Ascending aorta (tissue), 2 donors: ENCODE measurements around the gene RNF152. TPM values are rescaled to one million over a fixed set of nuclear protein-coding genes. Genes with fewer than 3 reads are reported as not detected.

Experiments used
- DNase-seq, 2 donors: peaks; one replicate each; pipeline ENCODE4 v3.0.0-alpha.2; 2019; ENCODE audit warnings: low spot score in 2 of 2
- H3K27ac ChIP-seq, 2 donors: fragments of 200-600 bp; sonication (generic); one replicate each; pipeline ENCODE4 v1.5.1; 2016 to 2017; ENCODE audit warnings: mild to moderate bottlenecking in 1 of 2
- H3K27me3 ChIP-seq: fragments of 200-600 bp; sonication (generic); one replicate; pipeline ENCODE4 v1.5.1; 2017
- H3K36me3 ChIP-seq, 2 donors: fragments of 200-600 bp; sonication (generic); one replicate each; pipeline ENCODE4 v1.5.1; 2016
- H3K4me1 ChIP-seq, 2 donors: fragments of 200-600 bp; sonication (generic); one replicate each; pipeline ENCODE4 v1.5.1; 2016 to 2017; ENCODE audit warnings: mild to moderate bottlenecking in 1 of 2
- H3K4me3 ChIP-seq, 2 donors: fragments of 200-600 bp; sonication (generic); one replicate each; pipeline ENCODE4 v1.5.1; 2016 to 2017; ENCODE audit warnings: mild to moderate bottlenecking in 1 of 2
- H3K9me3 ChIP-seq, 2 donors: fragments of 200-600 bp; sonication (generic); one replicate each; pipeline ENCODE4 v1.5.1; 2016
- CTCF ChIP-seq, 3 experiments: fragments of 200-600 bp in 2 of 3; fragments of 450-650 bp in 1 of 3; sonication (generic) in 2 of 3; IDR thresholded peaks; one replicate each; pipeline ENCODE4 v1.5.1; 2016 to 2019; ENCODE audit warnings: antibody characterized with exemption in 3 of 3, mild to moderate bottlenecking in 1 of 3, moderate library complexity in 1 of 3
- intact Hi-C: fragments of 100-400 bp; cut with DNase I; formaldehyde crosslinking; loops from one replicate; pipeline ENCODE4 v1.15.1; 2023
- total RNA-seq: library from RNA; depleted of rRNA; stranded (reverse); fragments of >200 nt; gene quantifications from one replicate; pipeline ENCODE4 v1.1.0, GENCODE V29; 2016

The RNF152 gene
- total RNA-seq, 1 donor from 2014 or later: 9.6 TPM

- no peaks in the 10 kb centered on the region for H3K9me3 ChIP-seq
- intact Hi-C loops: no loop called here
- TF ChIP-seq CTCF (IDR thresholded peaks at IDR 0.05): no peak
- H3K4me1 ChIP-seq: peaks cover 0 to 6% of the 10 kb centered on the region in 2 donors
- H3K27me3 ChIP-seq: no peaks in the 10 kb centered on the region
- DNase-seq: no peak
- no peak overlapping the region for H3K4me3 ChIP-seq
- H3K27ac ChIP-seq: no peak overlapping the region
- no peaks in the 10 kb centered on the region for H3K36me3 ChIP-seq
These were observed 45.5 kb downstream of the RNF152 start for GRCh38 chr18:61847164-61847791.

- H3K27ac ChIP-seq: no peak overlapping the region
- TF ChIP-seq CTCF (IDR thresholded peaks at IDR 0.05): no peak
- H3K9me3 ChIP-seq: no peaks in the 10 kb centered on the region
- intact Hi-C loops: no loop called here
- H3K36me3 ChIP-seq: no peaks in the 10 kb centered on the region
- H3K27me3 ChIP-seq: no peaks in the 10 kb centered on the region
- H3K4me3 ChIP-seq: no peak overlapping the region
- DNase-seq: no peak
- peaks cover 0 to 3% of the 10 kb centered on the region in 2 donors for H3K4me1 ChIP-seq
These were observed 47.6 kb downstream of the RNF152 start for GRCh38 chr18:61845197-61845596.

GRCh38 chr18:61844726-61845125 lies 48.1 kb downstream of the RNF152 start:
- peaks cover 0 to 3% of the 10 kb centered on the region in 2 donors for H3K4me1 ChIP-seq
- intact Hi-C loops: no loop called here

GRCh38 chr18:61842146-61842545 lies 50.7 kb downstream of the RNF152 start:
- H3K36me3 ChIP-seq: no peaks in the 10 kb centered on the region
- DNase-seq: no peak
- peaks cover 0 to 3% of the 10 kb centered on the region in 2 donors for H3K4me1 ChIP-seq
- H3K27ac ChIP-seq: peak overlapping the region in 1 of 2 donors; percentile 10
- H3K27me3 ChIP-seq: no peaks in the 10 kb centered on the region
- no peak for TF ChIP-seq CTCF (IDR thresholded peaks at IDR 0.05)
- intact Hi-C loops: no loop called here
- H3K4me3 ChIP-seq: no peak overlapping the region
- H3K9me3 ChIP-seq: no peaks in the 10 kb centered on the region

More at GRCh38 chr18:61844726-61845125, 48.1 kb downstream of the RNF152 start:
- Histone ChIP-seq H3K9me3 (no peaks in the 10 kb centered on the region), H3K36me3 (no peaks in the 10 kb centered on the region), H3K27me3 (no peaks in the 10 kb centered on the region), H3K4me3 (no peak overlapping the region), H3K27ac (no peak overlapping the region)
- no peak for TF ChIP-seq CTCF (IDR thresholded peaks at IDR 0.05)
- DNase-seq: no peak

- peaks cover 0 to 3% of the 10 kb centered on the region in 2 donors for H3K4me1 ChIP-seq
- TF ChIP-seq CTCF (IDR thresholded peaks at IDR 0.05): no peak
- H3K36me3 ChIP-seq: no peaks in the 10 kb centered on the region
- intact Hi-C loops: no loop called here
- H3K4me3 ChIP-seq: no peak overlapping the region
- H3K27me3 ChIP-seq: no peaks in the 10 kb centered on the region
- peak overlapping the region in 1 of 2 donors; percentile 10 for H3K27ac ChIP-seq
- no peaks in the 10 kb centered on the region for H3K9me3 ChIP-seq
- no peak for DNase-seq
These were observed 51.1 kb downstream of the RNF152 start for GRCh38 chr18:61841706-61842105.
